ENCODE results near the gene POU3F3. TPM values are rescaled to one million over a fixed set of nuclear protein-coding genes. Genes with fewer than 3 reads are reported as not detected.

POU3F3 gene
- polyA plus RNA-seq (ENCODE audit: insufficient read length in 4 of 4): 100 to 1,000 TPM in 1 of 4 donors, 10 to 100 TPM in 2, 1 to 10 TPM in 1; 1.1 to 109 (median 95.0) TPM

GRCh38 chr2:104853534-104854497 is at the start of gene POU3F3:
Gene POU3F3 (plus strand): TSS chr2:104854115. CDS start chr2:104855511, 1,396 bp downstream.
- peak in 3 of 4 donors; percentile 81 to 91 (median 89) for DNase-seq (ENCODE audit: low read depth in 4 of 4, low spot score in 3 of 4)

GRCh38 chr2:104804148-104804890 is 49.6 kb upstream of the POU3F3 start:
- DNase-seq (ENCODE audit: low read depth in 4 of 4, low spot score in 3 of 4): no peak

- DNase-seq (ENCODE audit: low read depth in 4 of 4, low spot score in 3 of 4): no peak
These were observed 41.6 kb upstream of the POU3F3 start for GRCh38 chr2:104812286-104812685.

GRCh38 chr2:104816143-104816542 is 37.8 kb upstream of the POU3F3 start:
- no peak for DNase-seq (ENCODE audit: low read depth in 4 of 4, low spot score in 3 of 4)

- DNase-seq (ENCODE audit: low read depth in 4 of 4, low spot score in 3 of 4): no peak
These were observed 35.7 kb upstream of the POU3F3 start for GRCh38 chr2:104818264-104818663.

- DNase-seq (ENCODE audit: low read depth in 4 of 4, low spot score in 3 of 4): no peak
These were observed 33.8 kb upstream of the POU3F3 start for GRCh38 chr2:104820126-104820525.

- DNase-seq (ENCODE audit: low read depth in 4 of 4, low spot score in 3 of 4): no peak
These were observed 28.6 kb upstream of the POU3F3 start for GRCh38 chr2:104825124-104825865.

- DNase-seq (ENCODE audit: low read depth in 4 of 4, low spot score in 3 of 4): no peak
These were observed 27.9 kb upstream of the POU3F3 start for GRCh38 chr2:104826016-104826415.

- DNase-seq (ENCODE audit: low read depth in 4 of 4, low spot score in 3 of 4): no peak
These were observed 22.2 kb upstream of the POU3F3 start for GRCh38 chr2:104831742-104832141.

- DNase-seq (ENCODE audit: low read depth in 4 of 4, low spot score in 3 of 4): no peak
These were observed 19.3 kb upstream of the POU3F3 start for GRCh38 chr2:104834431-104835153.

- no peak for DNase-seq (ENCODE audit: low read depth in 4 of 4, low spot score in 3 of 4)
These were observed 17.6 kb upstream of the POU3F3 start for GRCh38 chr2:104836265-104836664.

- DNase-seq (ENCODE audit: low read depth in 4 of 4, low spot score in 3 of 4): no peak
These were observed 17.1 kb upstream of the POU3F3 start for GRCh38 chr2:104836841-104837240.

GRCh38 chr2:104840156-104840555 is 13.8 kb upstream of the POU3F3 start:
- DNase-seq (ENCODE audit: low read depth in 4 of 4, low spot score in 3 of 4): no peak

- DNase-seq (ENCODE audit: low read depth in 4 of 4, low spot score in 3 of 4): no peak
These were observed 12.9 kb upstream of the POU3F3 start for GRCh38 chr2:104840893-104841585.

- no peak for DNase-seq (ENCODE audit: low read depth in 4 of 4, low spot score in 3 of 4)
These were observed 12.2 kb upstream of the POU3F3 start for GRCh38 chr2:104841744-104842143.

- DNase-seq (ENCODE audit: low read depth in 4 of 4, low spot score in 3 of 4): no peak
These were observed 8.9 kb upstream of the POU3F3 start for GRCh38 chr2:104844807-104845551.

GRCh38 chr2:104845552-104845931 is 8.4 kb upstream of the POU3F3 start:
- DNase-seq (ENCODE audit: low read depth in 4 of 4, low spot score in 3 of 4): no peak

- no peak for DNase-seq (ENCODE audit: low read depth in 4 of 4, low spot score in 3 of 4)
These were observed 7.7 kb upstream of the POU3F3 start for GRCh38 chr2:104845946-104846785.

All from left renal pelvis (tissue), 4 donors.